Measurements from ENCODE around the gene ZNF225.
"Not testable (repeated sequence)": the region's sequence is repeated elsewhere in the genome, so short reads cannot be mapped to it uniquely, and the experiment has no call there.

ZNF225 gene

DNA sequence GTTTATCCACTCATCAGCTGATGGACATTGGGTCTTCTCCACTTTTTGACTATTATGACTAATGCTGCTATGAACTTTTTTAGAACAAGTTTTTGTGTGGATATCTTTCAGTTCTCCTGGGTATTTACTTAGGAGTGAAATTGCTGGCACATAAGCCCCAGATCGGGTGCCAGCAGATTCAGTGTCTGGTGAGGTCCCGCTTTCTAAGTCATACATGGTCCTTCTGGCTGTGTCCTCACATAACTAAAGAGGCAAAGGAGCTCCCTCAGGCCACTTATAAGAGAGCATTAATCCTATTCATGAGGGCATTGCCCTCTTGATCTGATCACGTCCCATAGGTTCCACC is 51.1 kb downstream of the ZNF225 start:
- no peak for DNase-seq

DNA sequence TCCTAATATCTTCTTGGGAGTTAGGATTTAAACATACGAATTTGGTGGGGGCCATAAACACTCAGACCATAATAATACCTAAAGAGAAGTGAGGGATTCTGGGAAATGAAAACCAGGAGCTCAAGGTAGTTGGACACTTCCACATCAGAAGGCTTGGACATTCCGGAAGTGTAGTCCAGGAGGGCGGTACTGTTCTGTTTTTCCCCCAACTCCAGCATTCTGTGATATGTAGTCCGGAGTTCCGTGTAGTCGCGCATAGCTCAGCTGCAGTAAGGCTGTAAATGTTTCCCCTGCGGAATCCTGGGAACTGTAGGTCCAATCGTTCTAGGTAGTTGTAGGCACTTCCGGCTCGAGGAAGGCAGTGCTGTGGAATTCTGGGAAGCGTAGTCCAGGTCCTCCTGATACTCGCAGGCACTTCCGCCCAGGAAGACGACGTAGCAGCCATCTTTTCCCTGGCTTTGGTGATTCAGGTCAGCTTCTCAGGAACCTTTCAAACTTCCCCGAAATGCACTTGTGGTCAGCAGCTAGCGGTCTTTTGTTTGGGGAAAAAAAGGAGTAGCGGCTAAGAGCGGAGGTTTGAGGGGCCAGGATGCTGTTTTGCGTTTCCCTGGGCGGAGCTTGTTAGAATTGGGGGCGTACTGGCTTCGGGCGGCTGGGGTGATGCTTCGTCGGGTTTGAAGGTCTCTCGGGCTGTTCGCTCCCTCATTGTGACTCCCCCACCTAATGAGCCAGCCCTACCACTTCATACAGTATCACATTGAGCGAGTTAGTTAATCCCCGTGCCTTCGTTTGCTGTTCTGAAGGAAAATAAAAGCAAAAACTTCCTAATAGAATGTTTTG is 51.7 kb downstream of the ZNF225 start, which contains the start of gene ZNF226:
Gene ZNF226 (plus strand): TSS at position 428 of the 840 bp plus-strand sequence. CDS start 4,981 bp downstream, outside the sequence.
- DNase-seq, result peak; percentile 97

DNA sequence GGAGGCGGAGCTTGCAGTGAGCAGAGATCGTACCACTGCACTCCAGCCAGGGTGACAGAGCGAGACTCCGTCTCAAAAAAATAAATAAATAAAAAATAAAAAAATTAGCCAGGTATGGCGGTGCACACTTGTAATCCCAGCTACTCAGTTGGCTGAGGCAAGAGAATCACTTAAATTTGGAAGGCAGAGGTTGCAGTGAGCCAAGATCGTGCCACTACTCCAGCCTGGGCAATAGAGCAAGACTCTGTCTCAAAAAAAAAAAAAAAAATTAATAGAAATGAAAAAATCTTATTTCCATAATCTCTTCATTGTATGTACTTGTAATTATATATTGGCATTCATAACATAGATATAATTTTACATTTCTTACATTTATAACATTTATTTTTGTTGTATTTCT is 57.5 kb downstream of the ZNF225 start:
- not testable (repeated sequence) for DNase-seq

DNA sequence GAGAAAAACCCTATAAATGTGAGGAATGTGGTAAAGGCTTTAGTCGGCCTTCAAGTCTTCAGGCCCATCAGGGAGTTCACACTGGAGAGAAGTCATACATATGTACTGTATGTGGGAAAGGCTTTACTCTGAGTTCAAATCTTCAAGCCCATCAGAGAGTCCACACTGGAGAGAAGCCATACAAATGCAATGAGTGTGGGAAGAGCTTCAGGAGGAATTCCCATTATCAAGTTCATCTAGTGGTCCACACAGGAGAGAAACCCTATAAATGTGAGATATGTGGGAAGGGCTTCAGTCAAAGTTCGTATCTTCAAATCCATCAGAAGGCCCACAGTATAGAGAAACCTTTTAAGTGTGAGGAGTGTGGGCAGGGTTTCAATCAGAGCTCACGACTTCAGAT is 63.4 kb downstream of the ZNF225 start:
- DNase-seq, result no peak

DNA sequence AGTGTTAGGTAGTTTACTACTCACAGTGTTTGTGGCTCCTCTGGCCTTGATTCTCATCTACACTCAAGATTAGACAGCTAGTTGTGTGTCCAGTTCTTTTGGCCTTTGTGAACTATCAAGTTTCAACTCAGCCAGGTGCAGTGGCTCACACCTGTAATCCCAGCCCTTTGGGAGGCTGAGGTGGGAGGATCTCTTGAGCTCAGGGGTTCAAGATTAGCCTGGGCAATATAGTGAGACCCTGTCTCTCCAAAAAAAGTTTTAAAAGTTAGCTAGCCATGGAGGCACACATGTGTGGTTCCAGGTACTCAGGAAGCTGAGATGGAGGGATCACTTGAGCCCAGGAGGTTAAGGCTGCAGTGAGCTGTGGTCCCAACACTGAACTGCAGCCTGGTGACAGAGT is 67.8 kb downstream of the ZNF225 start:
- no peak for DNase-seq

DNA sequence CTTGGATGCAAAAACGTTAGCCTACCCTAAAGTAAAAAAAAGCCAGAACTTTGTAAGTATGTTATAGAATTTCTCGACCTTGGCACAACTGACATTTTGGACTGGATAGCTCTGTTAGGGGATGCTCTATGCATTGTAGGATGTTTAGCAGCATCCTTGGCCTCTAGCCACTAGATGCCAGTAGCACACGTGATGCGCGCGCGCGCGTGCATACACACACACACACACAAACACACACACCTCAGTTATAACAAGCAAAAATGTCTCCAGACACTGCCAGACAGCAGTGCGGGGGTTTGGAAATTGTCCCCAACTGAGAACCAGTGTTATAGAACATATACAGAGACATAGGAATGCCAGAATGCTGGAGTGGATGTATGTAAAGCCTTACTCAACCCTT is 68.9 kb downstream of the ZNF225 start:
- DNase-seq, result no peak

Data from COR-L47 (cell line).